ENCODE data around the gene PALM3. TPM values are rescaled to one million over a fixed set of nuclear protein-coding genes. Genes with fewer than 3 reads are reported as not detected.

PALM3 gene
- total RNA-seq, 2 experiments from 2014 or later: 0.09 TPM; not detected in 1

DNA sequence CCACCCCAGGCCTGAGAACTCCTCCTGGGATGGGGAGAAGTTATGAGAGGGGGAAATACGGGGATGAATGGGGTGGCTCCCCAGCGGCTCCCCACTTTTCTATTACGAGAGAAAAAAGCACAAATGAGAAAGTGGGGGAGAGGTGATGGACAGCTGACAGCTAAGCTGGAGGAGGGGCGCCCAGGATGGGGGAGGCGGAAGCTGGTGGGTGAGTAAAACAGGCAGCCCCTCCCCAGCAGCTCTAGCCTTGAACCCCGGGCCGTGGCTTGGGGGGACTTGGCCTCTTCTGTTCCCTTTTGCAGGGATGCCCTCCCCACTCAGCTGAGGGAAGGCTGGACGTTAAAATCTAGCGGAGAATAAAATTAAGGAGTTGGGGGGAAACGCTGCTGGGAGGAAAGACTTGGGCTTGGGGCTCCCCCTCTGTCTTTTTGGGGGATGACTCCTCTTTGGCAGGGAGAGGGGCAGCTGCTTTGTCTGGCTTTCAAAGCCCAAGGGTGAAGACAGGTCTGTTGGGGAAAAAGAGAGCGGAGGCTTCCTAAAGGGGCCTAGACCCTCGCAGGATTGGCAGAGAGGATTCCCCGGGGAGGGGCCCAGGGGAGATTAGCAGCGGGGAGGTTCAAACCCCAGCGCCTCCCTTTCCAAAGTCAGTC is 30.1 kb upstream of the PALM3 start:
- H3K36me3 ChIP-seq (ENCODE audit: insufficient read depth, low read length): peaks cover 30% of the 10 kb centered on the region
- POLR2A ChIA-PET: interaction anchor here (0.6 to 1.0 kb wide), 2 partner anchors 42 to 341 kb away, joined by 3 to 6 read pairs; no protein-coding TSS in a partner anchor
- peak; percentile 63 for DNase-seq (ENCODE audit: low spot score)
- intact Hi-C loops (cut with micrococcal nuclease; ENCODE audit: unreplicated experiment): loop anchor here (1.0 kb wide), 1 partner anchor 44 kb away; the partner anchor contains the start of gene ASF1B
- peak overlapping the region; percentile 84 for H3K4me2 ChIP-seq (ENCODE audit: low read length)
- TF ChIP-seq, protein P1, sequence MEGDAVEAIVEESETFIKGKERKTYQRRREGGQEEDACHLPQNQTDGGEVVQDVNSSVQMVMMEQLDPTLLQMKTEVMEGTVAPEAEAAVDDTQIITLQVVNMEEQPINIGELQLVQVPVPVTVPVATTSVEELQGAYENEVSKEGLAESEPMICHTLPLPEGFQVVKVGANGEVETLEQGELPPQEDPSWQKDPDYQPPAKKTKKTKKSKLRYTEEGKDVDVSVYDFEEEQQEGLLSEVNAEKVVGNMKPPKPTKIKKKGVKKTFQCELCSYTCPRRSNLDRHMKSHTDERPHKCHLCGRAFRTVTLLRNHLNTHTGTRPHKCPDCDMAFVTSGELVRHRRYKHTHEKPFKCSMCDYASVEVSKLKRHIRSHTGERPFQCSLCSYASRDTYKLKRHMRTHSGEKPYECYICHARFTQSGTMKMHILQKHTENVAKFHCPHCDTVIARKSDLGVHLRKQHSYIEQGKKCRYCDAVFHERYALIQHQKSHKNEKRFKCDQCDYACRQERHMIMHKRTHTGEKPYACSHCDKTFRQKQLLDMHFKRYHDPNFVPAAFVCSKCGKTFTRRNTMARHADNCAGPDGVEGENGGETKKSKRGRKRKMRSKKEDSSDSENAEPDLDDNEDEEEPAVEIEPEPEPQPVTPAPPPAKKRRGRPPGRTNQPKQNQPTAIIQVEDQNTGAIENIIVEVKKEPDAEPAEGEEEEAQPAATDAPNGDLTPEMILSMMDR (conservative IDR thresholded peaks at IDR 0.05; ENCODE audit: low read length): peak; percentile 33; the same call in 1 of the 2 replicates
- TF ChIP-seq EZH2phosphoT487 (IDR thresholded peaks at IDR 0.05; ENCODE audit: borderline replicate concordance, low read depth, low read length): no peak
- no peaks in the 10 kb centered on the region for H3K9me2 ChIP-seq (ENCODE audit: insufficient read depth, low read length)
- H3K27ac ChIP-seq (ENCODE audit: low read depth, low read length, poor library complexity, severe bottlenecking): peak overlapping the region; percentile 89
- H3K4me1 ChIP-seq (ENCODE audit: insufficient read depth, low read length, poor library complexity, severe bottlenecking): peaks cover 21% of the 10 kb centered on the region
- peaks cover 9% of the 10 kb centered on the region for H3K9me3 ChIP-seq (ENCODE audit: low read length)
- H4K20me1 ChIP-seq (ENCODE audit: insufficient read depth, low read length): peaks cover 9% of the 10 kb centered on the region; the same call in 1 of the 2 replicates
- peaks cover 15% of the 10 kb centered on the region; the same call in 1 of the 2 replicates for H3K79me2 ChIP-seq (ENCODE audit: insufficient read depth, low read depth, low read length)
- peak overlapping the region; percentile 80 for H3K4me3 ChIP-seq (ENCODE audit: low read depth, low read length, poor library complexity, severe bottlenecking)
- CTCF ChIA-PET (ENCODE audit: unreplicated experiment): interaction anchor here (0.6 to 0.8 kb wide), 2 partner anchors 44 to 119 kb away, joined by 3 to 4 read pairs; partner anchors contain the start of gene ASF1B
- H2AFZ ChIP-seq (ENCODE audit: low read length): peak overlapping the region; percentile 65
- BruUV-seq (replicated peaks): TSS peak; percentile 61

DNA sequence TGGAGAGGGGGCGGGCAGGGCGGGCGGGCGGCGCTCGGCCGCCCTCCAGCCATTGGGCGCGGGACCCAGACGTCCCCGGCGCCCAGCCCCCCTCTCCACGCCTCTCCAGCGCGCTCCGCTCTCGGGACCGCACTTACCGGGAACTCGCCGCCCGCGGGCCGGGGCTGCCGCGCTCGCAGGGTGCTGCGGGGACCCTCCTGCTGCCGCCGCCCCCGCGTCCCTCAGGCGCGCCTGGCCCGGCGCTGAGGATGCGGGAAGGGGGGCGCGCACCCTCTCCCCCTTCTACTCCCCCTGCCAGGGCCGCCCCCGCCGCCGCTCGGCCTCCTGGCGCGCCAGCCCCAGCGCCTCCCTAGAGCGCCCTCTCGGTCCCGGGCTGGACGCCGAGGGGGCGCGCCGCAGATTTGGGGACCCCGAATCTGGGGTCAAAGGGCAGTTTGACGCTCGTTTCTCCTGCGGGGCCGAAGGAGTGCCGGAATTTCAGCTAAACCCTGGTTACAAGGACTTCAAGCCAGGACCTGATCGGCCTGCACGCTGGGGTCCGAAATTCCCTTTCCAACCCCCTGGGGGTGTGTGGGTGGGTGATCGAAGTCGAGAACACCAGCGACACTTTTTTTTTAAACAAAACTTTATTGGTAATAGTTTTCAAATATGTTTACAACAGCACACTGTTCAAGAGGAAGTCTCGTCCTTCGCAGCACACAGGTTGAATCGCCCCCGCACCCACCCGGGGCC is 29.4 kb upstream of the PALM3 start:
- TF ChIP-seq, protein P1 (conservative IDR thresholded peaks at IDR 0.05; ENCODE audit: low read length): peak; percentile 79
- TF ChIP-seq EZH2phosphoT487 (IDR thresholded peaks at IDR 0.05; ENCODE audit: borderline replicate concordance, low read depth, low read length): no peak
- Histone ChIP-seq H3K4me3 (ENCODE audit: low read depth, low read length, poor library complexity, severe bottlenecking) (peak overlapping the region; percentile 80), H2AFZ (ENCODE audit: low read length) (peak overlapping the region; percentile 65), H3K9me3 (ENCODE audit: low read length) (peaks cover 9% of the 10 kb centered on the region), H3K27ac (ENCODE audit: low read depth, low read length, poor library complexity, severe bottlenecking) (peak overlapping the region; percentile 89), H3K4me2 (ENCODE audit: low read length) (peak overlapping the region; percentile 84), H3K79me2 (ENCODE audit: insufficient read depth, low read depth, low read length) (peaks cover 15% of the 10 kb centered on the region; the same call in 1 of the 2 replicates), H3K4me1 (ENCODE audit: insufficient read depth, low read length, poor library complexity, severe bottlenecking) (peaks cover 21% of the 10 kb centered on the region), H3K36me3 (ENCODE audit: insufficient read depth, low read length) (peaks cover 37% of the 10 kb centered on the region), H4K20me1 (ENCODE audit: insufficient read depth, low read length) (peaks cover 9% of the 10 kb centered on the region; the same call in 1 of the 2 replicates), H3K9me2 (ENCODE audit: insufficient read depth, low read length) (no peaks in the 10 kb centered on the region)
- intact Hi-C loops (cut with micrococcal nuclease; ENCODE audit: unreplicated experiment): loop anchor here (1.0 kb wide), 1 partner anchor 45 kb away; the partner anchor contains the start of gene ASF1B
- BruUV-seq (replicated peaks): TSS peak; percentile 87
- ChIA-PET POLR2A (interaction anchor here (1.0 kb wide), 1 partner anchor 43 kb away, joined by 3 read pairs; no protein-coding TSS in a partner anchor), CTCF (ENCODE audit: unreplicated experiment) (interaction anchor here (0.6 to 0.8 kb wide), 2 partner anchors 45 to 119 kb away, joined by 3 to 4 read pairs; partner anchors contain the start of gene ASF1B)
- DNase-seq (ENCODE audit: low spot score): peak; percentile 83

Measured in OCI-LY7 (cell line).